Small intestine (tissue), 7 donors: ENCODE data around the gene DMWD. TPM values are rescaled to one million over a fixed set of nuclear protein-coding genes. Genes with fewer than 3 reads are reported as not detected.

Source experiments
- DNase-seq, 2 donors: peaks; one replicate each; pipeline versions ENCODE4 v3.0.0 to v3.0.0-alpha.2; 2013
- FAIRE-seq: peaks from 2 replicates; lab custom pipeline; 2012; peaks lifted over from hg19 to GRCh38; lab: Jason Lieb, UNC
- H3K27ac ChIP-seq, 3 donors: one replicate each; pipeline ENCODE4 v1.5.1; 2013; ENCODE audit warnings: low read length in 2 of 3, mild to moderate bottlenecking in 2 of 3, control low read depth in 1 of 3, inconsistent platforms in 1 of 3, low read depth in 1 of 3, moderate library complexity in 1 of 3
- H3K27me3 ChIP-seq, 3 donors: one replicate each; pipeline ENCODE4 v1.6.1; 2013; ENCODE audit warnings: low read length in 3 of 3, inconsistent platforms in 1 of 3; ENCODE audit not compliant: control insufficient read depth in 3 of 3, insufficient read depth in 3 of 3
- H3K36me3 ChIP-seq, 3 donors: one replicate each; pipeline ENCODE4 v1.6.1; 2013; ENCODE audit warnings: low read length in 3 of 3, inconsistent platforms in 1 of 3, low read depth in 1 of 3, mild to moderate bottlenecking in 1 of 3, moderate library complexity in 1 of 3; ENCODE audit not compliant: control insufficient read depth in 3 of 3, insufficient read depth in 2 of 3
- H3K4me1 ChIP-seq, 3 donors: one replicate each; pipeline ENCODE4 v1.6.1; 2013; ENCODE audit warnings: low read length in 2 of 3, inconsistent platforms in 1 of 3, low read depth in 1 of 3, mild to moderate bottlenecking in 1 of 3, moderate library complexity in 1 of 3; ENCODE audit not compliant: control insufficient read depth in 3 of 3, insufficient read depth in 2 of 3
- H3K4me3 ChIP-seq, 3 donors: one replicate each; pipeline ENCODE4 v1.5.1; 2013; ENCODE audit warnings: low read length in 3 of 3, control low read depth in 1 of 3, inconsistent platforms in 1 of 3, low read depth in 1 of 3, mild to moderate bottlenecking in 1 of 3, moderate library complexity in 1 of 3
- H3K9me3 ChIP-seq, 2 donors: one replicate each; pipeline ENCODE4 v1.6.1; 2013; ENCODE audit warnings: low read depth in 1 of 2, low read length in 1 of 2; ENCODE audit not compliant: control insufficient read depth in 2 of 2, insufficient read depth in 1 of 2
- WGBS, 3 donors: extraction: QIAGEN DNeasy Blood & Tissue Kit; methylation state at CpG; one replicate each; pipeline ENCODE4 v1.1.7; 2013; 5-methylcytosine and 5-hydroxymethylcytosine counted together
- polyA plus RNA-seq, 4 donors: library from polyadenylated mRNA; stranded (reverse) in 3 of 4; unstranded in 1 of 4; fragments of 200-250 nt in 3 of 4; fragments of 120-200 nt in 1 of 4; gene quantifications; one replicate each; pipeline versions ENCODE4 v1.2.1 to v1.2.3, GENCODE V29; 2013
- donor health status: healthy with polysubstance abuse.
- donor health status: control.
- donor health status: control.
- donor health status: Bipolar disorder and iron deficiency.
- donor health status: healthy.

Gene DMWD
- polyA plus RNA-seq, 4 donors: 4.6 to 20.9 (median 11.9) TPM

- Histone ChIP-seq H3K36me3 (peaks cover 0 to 57% (median 0%) of the 10 kb centered on the region in 3 donors), H3K27me3 (no peaks in the 10 kb centered on the region), H3K4me1 (peaks cover 0 to 28% (median 5%) of the 10 kb centered on the region in 3 donors), H3K9me3 (no peaks in the 10 kb centered on the region), H3K27ac (no peak overlapping the region), H3K4me3 (peak overlapping the region in 1 of 3 donors; percentile 23)
- WGBS, 3 donors: 35 to 39% (median 37%) methylated on average over 8 to 13 of the region's 13 CpGs
- FAIRE-seq (no peak), DNase-seq (no peak)
Measured at GRCh38 chr19:45780448-45781213, 12.0 kb downstream of the DMWD start.

- Histone ChIP-seq H3K4me3 (peak overlapping the region in 1 of 3 donors; percentile 10), H3K4me1 (peaks cover 0 to 28% (median 5%) of the 10 kb centered on the region in 3 donors), H3K36me3 (peaks cover 0 to 52% (median 0%) of the 10 kb centered on the region in 3 donors), H3K27me3 (no peaks in the 10 kb centered on the region), H3K9me3 (no peaks in the 10 kb centered on the region), H3K27ac (no peak overlapping the region)
- peak in 1 of 2 donors; percentile 26 for DNase-seq
- 15 to 31% (median 26%) methylated on average over 4 of the region's 4 CpGs for WGBS, 3 donors
- FAIRE-seq: no peak
Measured at GRCh38 chr19:45780146-45780447, 12.5 kb downstream of the DMWD start.

DNA sequence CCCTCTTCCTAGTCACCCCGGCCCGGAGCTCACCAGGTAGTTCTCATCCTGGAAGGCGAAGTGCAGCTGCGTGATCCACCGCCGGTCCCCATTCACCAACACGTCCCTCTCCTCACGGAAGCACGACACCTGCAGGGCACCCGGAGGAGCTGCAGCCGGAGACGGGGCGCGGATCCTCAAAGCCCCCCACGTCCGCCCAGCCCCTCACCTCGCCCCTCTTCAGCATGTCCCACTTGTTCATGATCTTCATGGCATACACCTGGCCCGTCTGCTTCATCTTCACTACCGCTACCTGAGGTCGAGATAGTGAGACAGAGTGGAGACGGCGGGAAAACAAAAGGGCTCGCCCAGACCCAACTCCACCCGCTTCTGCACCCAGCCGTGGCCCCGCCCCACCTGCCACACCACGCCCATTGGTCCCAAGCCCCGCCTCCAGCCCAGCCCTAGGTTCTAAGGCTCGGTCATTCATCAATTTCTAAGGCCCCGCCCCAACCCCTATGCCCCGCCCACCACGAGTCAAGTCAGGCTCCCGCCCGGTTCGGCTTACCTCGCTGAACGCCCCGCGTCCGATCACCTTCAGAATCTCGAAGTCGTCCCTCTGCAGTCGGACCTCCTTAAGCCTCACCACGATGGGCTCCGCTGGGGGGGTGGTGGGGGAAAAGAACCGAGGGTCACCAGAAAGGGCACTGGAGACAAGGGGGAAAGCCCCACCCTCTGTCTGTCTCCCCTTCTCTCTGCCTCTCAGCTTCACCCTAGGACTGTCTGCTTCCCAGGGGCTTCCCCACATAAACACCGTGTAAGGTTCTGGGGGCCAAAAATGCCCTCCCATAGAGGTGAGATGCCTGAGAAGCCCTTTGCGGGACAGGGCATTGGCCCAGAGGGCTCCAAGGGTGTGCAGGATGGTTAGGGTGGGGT, 13.2 kb downstream of the DMWD start:
- FAIRE-seq (no peak), DNase-seq (peak; percentile 92 to 94)
- no peaks in the 10 kb centered on the region for H3K9me3 ChIP-seq
- WGBS, 3 donors: 2 to 11% (median 6%) methylated on average over 46 to 48 of the region's 48 CpGs
- peak overlapping the region in 2 of 3 donors; percentile 27 to 34 for H3K4me3 ChIP-seq
- H3K27me3 ChIP-seq: no peaks in the 10 kb centered on the region
- H3K4me1 ChIP-seq: peaks cover 0 to 33% (median 5%) of the 10 kb centered on the region in 3 donors
- H3K27ac ChIP-seq: peak overlapping the region in 1 of 3 donors; percentile 46
- H3K36me3 ChIP-seq: peaks cover 0 to 50% (median 0%) of the 10 kb centered on the region in 3 donors

DNA sequence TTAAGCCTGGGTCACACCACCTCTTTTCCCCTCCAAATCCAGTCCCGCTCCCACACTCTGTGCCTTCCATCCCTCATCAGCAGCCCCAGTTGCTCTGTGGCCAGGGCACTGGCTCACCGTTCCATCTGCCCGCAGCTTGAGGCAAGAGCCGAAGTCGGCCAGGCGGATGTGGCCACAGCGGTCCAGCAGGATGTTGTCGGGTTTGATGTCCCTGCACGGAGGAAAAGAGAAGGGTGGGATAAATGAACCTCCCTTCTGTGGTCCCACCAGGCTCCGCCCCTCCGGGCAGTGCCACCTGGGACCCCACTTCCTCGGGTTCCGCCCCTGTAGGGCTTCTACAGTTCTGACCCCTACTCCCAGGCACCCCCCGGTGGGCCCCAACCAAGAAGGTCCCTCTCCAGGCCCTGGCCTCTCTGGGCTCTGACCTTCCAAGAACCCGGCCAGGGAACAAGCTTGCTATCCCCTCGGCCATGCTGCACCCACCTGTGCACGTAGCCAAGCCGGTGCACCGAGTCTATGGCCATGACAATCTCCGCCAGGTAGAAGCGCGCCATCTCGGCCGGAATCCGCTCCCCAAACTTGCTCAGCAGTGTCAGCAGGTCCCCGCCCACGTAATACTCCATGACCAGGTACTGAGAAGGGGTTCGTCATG, 14.5 kb downstream of the DMWD start:
- DNase-seq: no peak
- H3K4me1 ChIP-seq: peaks cover 0 to 41% (median 6%) of the 10 kb centered on the region in 3 donors
- FAIRE-seq: no peak
- WGBS, 3 donors: 89 to 94% (median 90%) methylated on average over 27 to 28 of the region's 28 CpGs
- no peaks in the 10 kb centered on the region for H3K27me3 ChIP-seq
- no peak overlapping the region for H3K4me3 ChIP-seq
- peaks cover 0 to 44% (median 0%) of the 10 kb centered on the region in 3 donors for H3K36me3 ChIP-seq
- no peaks in the 10 kb centered on the region for H3K9me3 ChIP-seq
- no peak overlapping the region for H3K27ac ChIP-seq

GRCh38 chr19:45777395-45777961, 15.2 kb downstream of the DMWD start:
- WGBS, 3 donors: 94 to 97% (median 95%) methylated on average over 33 to 34 of the region's 34 CpGs
- H3K36me3 ChIP-seq: peaks cover 0 to 48% (median 0%) of the 10 kb centered on the region in 3 donors
- no peak overlapping the region for H3K27ac ChIP-seq
- no peak overlapping the region for H3K4me3 ChIP-seq
- DNase-seq: no peak
- FAIRE-seq: no peak
- H3K9me3 ChIP-seq: no peaks in the 10 kb centered on the region
- peaks cover 6 to 48% (median 8%) of the 10 kb centered on the region in 3 donors for H3K4me1 ChIP-seq
- no peaks in the 10 kb centered on the region for H3K27me3 ChIP-seq

DNA sequence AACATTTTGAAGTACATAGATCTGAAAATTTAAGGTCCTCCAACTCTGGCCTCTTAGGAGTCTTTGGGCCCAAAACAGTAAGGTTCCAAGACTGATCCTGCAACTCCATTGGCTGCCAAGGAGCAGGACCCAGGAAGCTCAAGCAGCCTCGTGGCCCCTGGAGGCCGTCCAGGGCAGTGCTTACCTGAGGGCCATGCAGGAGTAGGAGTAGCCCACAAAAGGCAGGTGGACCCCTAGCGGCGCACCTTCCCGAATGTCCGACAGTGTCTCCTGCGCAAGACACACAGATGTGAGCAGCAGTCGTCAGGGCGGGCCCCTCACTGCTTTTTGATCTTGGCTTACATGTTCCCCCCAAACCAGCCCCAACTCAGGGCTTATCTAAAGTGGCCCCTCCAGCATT, 17.9 kb downstream of the DMWD start:
- peaks cover 7 to 49% (median 11%) of the 10 kb centered on the region in 3 donors for H3K4me1 ChIP-seq
- FAIRE-seq: no peak

GRCh38 chr19:45773384-45773783, 19.3 kb downstream of the DMWD start:
- 4 to 24% (median 12%) methylated on average over 2 of the region's 2 CpGs for WGBS, 3 donors
- Histone ChIP-seq H3K36me3 (peaks cover 0 to 56% (median 0%) of the 10 kb centered on the region in 3 donors), H3K27ac (peak overlapping the region in 2 of 3 donors; percentile 15 to 63), H3K27me3 (no peaks in the 10 kb centered on the region), H3K4me3 (no peak overlapping the region), H3K4me1 (peaks cover 3 to 40% (median 11%) of the 10 kb centered on the region in 3 donors), H3K9me3 (no peaks in the 10 kb centered on the region)
- no peak for FAIRE-seq
- peak; percentile 27 to 48 for DNase-seq

More for the DNA sequence above, 17.9 kb downstream of the DMWD start:
- H3K4me3 ChIP-seq: no peak overlapping the region
- H3K27ac ChIP-seq: peak overlapping the region in 1 of 3 donors; percentile 21
- H3K9me3 ChIP-seq: no peaks in the 10 kb centered on the region
- H3K36me3 ChIP-seq: peaks cover 0 to 64% (median 0%) of the 10 kb centered on the region in 3 donors
- DNase-seq: peak in 1 of 2 donors; percentile 64
- WGBS, 3 donors: 77 to 83% (median 80%) methylated on average over 9 of the region's 9 CpGs
- no peaks in the 10 kb centered on the region for H3K27me3 ChIP-seq
